Measurements from ENCODE around the gene SLC12A3. TPM values are rescaled to one million over a fixed set of nuclear protein-coding genes. Genes with fewer than 3 reads are reported as not detected.

Gene SLC12A3
- total RNA-seq, 1 donor from 2014 or later, result not detected

Small RNA genes lying within 50 kb of the gene (small RNA-seq; reads per million reads assigned to genes)
- 0.16 reads per million, percentile 9 among the genes with 10 or more reads in this experiment for gene MIR138-2 (ENCODE audit: low replicate concordance)

Other genes starting within 250 kb of the SLC12A3 start
- gene MT1E, start 239.4 kb upstream of the SLC12A3 start, total RNA-seq, result 16.3 TPM
- 1.7 TPM for gene MT1M, start 232.5 kb upstream of the SLC12A3 start, total RNA-seq
- gene MT1A, start 226.5 kb upstream of the SLC12A3 start, total RNA-seq, result not detected
- gene MT1B, start 213.3 kb upstream of the SLC12A3 start, total RNA-seq, result not detected
- gene MT1F, start 207.2 kb upstream of the SLC12A3 start, total RNA-seq, result 8.2 TPM
- not detected for gene MT1G, start 197.1 kb upstream of the SLC12A3 start, total RNA-seq
- not detected for gene MT1H, start 195.4 kb upstream of the SLC12A3 start, total RNA-seq
- gene MT1X, start 182.7 kb upstream of the SLC12A3 start, total RNA-seq, result 55.9 TPM
- gene NUP93, start 135.1 kb upstream of the SLC12A3 start, total RNA-seq, result 52.8 TPM
- gene HERPUD1, start 66.9 kb downstream of the SLC12A3 start, total RNA-seq, result 117 TPM
- gene CETP, start 96.7 kb downstream of the SLC12A3 start, total RNA-seq, result 1.4 TPM
- gene NLRC5, start 124.3 kb downstream of the SLC12A3 start, total RNA-seq, result 14.2 TPM
- 23.3 TPM for gene CPNE2, start 227.4 kb downstream of the SLC12A3 start, total RNA-seq

Data from tongue (tissue), 2 donors.